WTC11 (cell line): ENCODE data around the gene MRPL32.

Experiments
- ATF3 ChIP-seq: sonication (generic); formaldehyde crosslinking; conservative IDR thresholded peaks from 2 replicates; pipeline ENCODE4 v1.8.1; 2022; ENCODE audit warnings: mild to moderate bottlenecking, missing genetic modification reagents
- CREB1 ChIP-seq: sonication (generic); formaldehyde crosslinking; IDR thresholded peaks from 2 replicates; pipeline ENCODE4 v1.8.0; 2023; ENCODE audit warnings: mild to moderate bottlenecking, missing genetic modification reagents
- CTCF ChIP-seq: fragments of 200-600 bp; IDR thresholded peaks from 2 replicates; pipeline ENCODE4 v1.8.0; 2022; ENCODE audit warnings: antibody characterized with exemption
- ESRRA ChIP-seq: sonication (generic); formaldehyde crosslinking; IDR thresholded peaks from 2 replicates; pipeline ENCODE4 v1.8.1; 2022; ENCODE audit warnings: mild to moderate bottlenecking, missing genetic modification reagents, borderline replicate concordance
- PREB ChIP-seq: sonication (generic); formaldehyde crosslinking; IDR thresholded peaks from 2 replicates; pipeline ENCODE4 v1.8.1; 2022; ENCODE audit warnings: mild to moderate bottlenecking, missing genetic modification reagents, moderate library complexity, borderline replicate concordance
- USF2 ChIP-seq: sonication (generic); formaldehyde crosslinking; IDR thresholded peaks from 2 replicates; pipeline ENCODE4 v1.8.1; 2023; ENCODE audit warnings: mild to moderate bottlenecking, missing genetic modification reagents, moderate library complexity
- ZNF121 ChIP-seq: sonication (generic); formaldehyde crosslinking; IDR thresholded peaks from 2 replicates; pipeline ENCODE4 v1.8.0; 2023; ENCODE audit warnings: missing genetic modification reagents
- ZNF423 ChIP-seq: fragments of 250-450 bp; sonication (Bioruptor Pico); IDR thresholded peaks from 2 replicates; pipeline ENCODE4 v2.1.2; 2022; ENCODE audit warnings: mild to moderate bottlenecking, moderate library complexity

- no peak for TF ChIP-seq PREB (CRISPR knock-in tag)
- no peak for TF ChIP-seq CTCF
- no peak for TF ChIP-seq ZNF121 (CRISPR knock-in tag)
- no peak for TF ChIP-seq ZNF423 (CRISPR knock-in tag)
- no peak for TF ChIP-seq ESRRA (CRISPR knock-in tag)
- no peak for TF ChIP-seq USF2 (CRISPR knock-in tag)
- TF ChIP-seq ATF3 (CRISPR knock-in tag), result no peak
- TF ChIP-seq CREB1 (CRISPR knock-in tag), result no peak
These were observed 54.0 kb downstream of the MRPL32 start for GRCh38 chr7:42986213-42986612.
